ENCODE data around the gene C1orf35. TPM values are rescaled to one million over a fixed set of nuclear protein-coding genes. Genes with fewer than 3 reads are reported as not detected.

Gene C1orf35
- total RNA-seq, 1 donor from 2014 or later, result 20.2 TPM

GRCh38 chr1:228097333-228098081, 5.6 kb downstream of the C1orf35 start:
- H3K36me3 Mint-ChIP-seq, result peaks cover 42% of the 10 kb centered on the region
- peaks cover 5% of the 10 kb centered on the region for H3K4me1 Mint-ChIP-seq
- no peaks in the 10 kb centered on the region for H3K27me3 Mint-ChIP-seq (ENCODE audit: low read depth)
- peak in 1 of 2 experiments; percentile 31 for DNase-seq (ENCODE audit: low spot score in 2 of 2, unreplicated experiment in 2 of 2)
- peaks cover 18% of the 10 kb centered on the region for H3K9me3 Mint-ChIP-seq
- no peak overlapping the region for H3K4me3 Mint-ChIP-seq
- TF ChIP-seq CTCF (IDR thresholded peaks at IDR 0.05; ENCODE audit: unreplicated experiment), result no peak
- no peak overlapping the region for H3K27ac Mint-ChIP-seq

GRCh38 chr1:228096416-228097332, 6.5 kb downstream of the C1orf35 start:
- Mint-ChIP-seq H3K27me3 (ENCODE audit: low read depth) (no peaks in the 10 kb centered on the region), H3K4me3 (no peak overlapping the region), H3K9me3 (peaks cover 18% of the 10 kb centered on the region), H3K4me1 (peaks cover 7% of the 10 kb centered on the region), H3K36me3 (peaks cover 46% of the 10 kb centered on the region), H3K27ac (no peak overlapping the region)
- no peak for TF ChIP-seq CTCF (IDR thresholded peaks at IDR 0.05; ENCODE audit: unreplicated experiment)
- DNase-seq (ENCODE audit: low spot score in 2 of 2, unreplicated experiment in 2 of 2), result no peak

GRCh38 chr1:228095938-228096337, 7.2 kb downstream of the C1orf35 start:
- H3K9me3 Mint-ChIP-seq, result peaks cover 18% of the 10 kb centered on the region
- no peak overlapping the region for H3K4me3 Mint-ChIP-seq
- H3K27me3 Mint-ChIP-seq (ENCODE audit: low read depth), result no peaks in the 10 kb centered on the region
- H3K4me1 Mint-ChIP-seq, result peaks cover 2% of the 10 kb centered on the region
- no peak for TF ChIP-seq CTCF (IDR thresholded peaks at IDR 0.05; ENCODE audit: unreplicated experiment)
- H3K36me3 Mint-ChIP-seq, result peaks cover 46% of the 10 kb centered on the region
- no peak for DNase-seq (ENCODE audit: low spot score in 2 of 2, unreplicated experiment in 2 of 2)
- H3K27ac Mint-ChIP-seq, result no peak overlapping the region

- peaks cover 46% of the 10 kb centered on the region for H3K36me3 Mint-ChIP-seq
- peaks cover 18% of the 10 kb centered on the region for H3K9me3 Mint-ChIP-seq
- no peak for TF ChIP-seq CTCF (IDR thresholded peaks at IDR 0.05; ENCODE audit: unreplicated experiment)
- peaks cover 2% of the 10 kb centered on the region for H3K4me1 Mint-ChIP-seq
- no peaks in the 10 kb centered on the region for H3K27me3 Mint-ChIP-seq (ENCODE audit: low read depth)
- H3K4me3 Mint-ChIP-seq, result no peak overlapping the region
- H3K27ac Mint-ChIP-seq, result no peak overlapping the region
- no peak for DNase-seq (ENCODE audit: low spot score in 2 of 2, unreplicated experiment in 2 of 2)
These were observed 8.0 kb downstream of the C1orf35 start for GRCh38 chr1:228095161-228095560.

GRCh38 chr1:228094432-228095016, 8.6 kb downstream of the C1orf35 start:
- Mint-ChIP-seq H3K27ac (no peak overlapping the region), H3K27me3 (ENCODE audit: low read depth) (no peaks in the 10 kb centered on the region), H3K36me3 (peaks cover 46% of the 10 kb centered on the region)

More at GRCh38 chr1:228094432-228095016, 8.6 kb downstream of the C1orf35 start:
- Mint-ChIP-seq H3K4me1 (peaks cover 5% of the 10 kb centered on the region), H3K9me3 (peaks cover 18% of the 10 kb centered on the region), H3K4me3 (no peak overlapping the region)
- no peak for DNase-seq (ENCODE audit: low spot score in 2 of 2, unreplicated experiment in 2 of 2)
- no peak for TF ChIP-seq CTCF (IDR thresholded peaks at IDR 0.05; ENCODE audit: unreplicated experiment)

Measured in mesothelial cell of epicardium (in vitro differentiated cells).